Measurements from ENCODE around the gene SMIM33. TPM values are rescaled to one million over a fixed set of nuclear protein-coding genes. Genes with fewer than 3 reads are reported as not detected.

The SMIM33 gene
- polyA plus RNA-seq, 1 of the 3 experiments (the other 2 are of a cell fraction) = not detected

DNA sequence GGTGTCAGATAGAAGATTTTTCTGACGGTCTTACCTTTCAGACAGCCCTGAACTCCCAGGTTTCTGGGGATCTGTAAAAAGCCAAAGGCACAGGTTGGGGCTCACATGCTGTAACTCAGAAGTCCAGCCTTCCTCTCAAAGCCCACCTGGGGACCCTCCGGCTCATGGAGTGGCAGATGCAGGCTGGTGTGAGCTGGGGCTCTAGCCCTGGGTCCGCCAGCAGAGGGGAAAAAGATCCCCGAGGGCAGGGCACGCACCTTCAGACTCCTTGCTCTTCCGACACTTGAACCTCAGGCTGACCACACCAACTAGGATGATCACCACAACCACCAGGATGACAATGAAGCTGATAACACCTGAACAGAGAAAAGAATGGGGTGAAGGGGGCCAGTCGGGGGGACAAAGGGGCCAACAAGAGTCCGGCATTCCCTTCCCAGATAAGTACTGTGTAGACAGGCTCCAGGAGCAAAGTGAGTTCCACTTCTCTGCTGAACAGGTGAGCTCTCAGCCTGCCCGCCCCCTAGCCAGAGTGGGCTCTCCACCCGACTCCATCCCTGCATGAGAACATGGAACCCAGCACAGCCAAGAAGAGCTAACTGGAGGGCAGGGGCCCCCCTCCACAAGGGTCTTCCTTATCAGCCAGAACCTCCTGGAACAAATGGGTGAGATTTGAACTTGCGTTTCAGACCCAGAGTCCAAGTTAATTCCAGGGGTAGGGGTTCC lies 16.1 kb upstream of the SMIM33 start:
- Histone ChIP-seq H3K4me3 (ENCODE audit: low read depth in 2 of 2, low read length in 1 of 2) (no peak overlapping the region), H3K4me1 (ENCODE audit: control insufficient read depth in 1 of 2, insufficient read depth in 2 of 2, low read depth in 1 of 2, low read length in 1 of 2) (peaks cover 0 to 9% of the 10 kb centered on the region in 2 experiments; a peak in 3 of 4 replicates), H3F3A (replicated peaks; ENCODE audit: insufficient read depth) (peaks cover 9% of the 10 kb centered on the region), H3K9me2 (no peaks in the 10 kb centered on the region), H3K9ac (no peak overlapping the region), H3K79me2 (ENCODE audit: insufficient read depth) (no peaks in the 10 kb centered on the region), H2AFZ (ENCODE audit: low read depth) (no peak overlapping the region), H4K20me1 (ENCODE audit: insufficient read depth) (no peaks in the 10 kb centered on the region), H3K27ac (ENCODE audit: low read depth in 2 of 2, low read length in 1 of 2) (no peak overlapping the region), H3K9me3 (no peaks in the 10 kb centered on the region), H3K36me3 (replicated peaks in 1 of 2; ENCODE audit: control insufficient read depth in 1 of 2, insufficient read depth in 2 of 2, low read length in 1 of 2) (no peaks in the 10 kb centered on the region), H3K4me2 (no peak overlapping the region), H3K27me3 (ENCODE audit: insufficient read depth) (no peaks in the 10 kb centered on the region)
- CTCF ChIA-PET = interaction anchor here (0.7 to 1.0 kb wide), 2 partner anchors 55 to 63 kb away, joined by 3 to 5 read pairs; no protein-coding TSS in a partner anchor
- WGBS (ENCODE audit: low lambda C conversion rate) = 82% methylated on average over 10 of the region's 11 CpGs
- DNase-seq = no peak
- POLR2A ChIA-PET = no interaction called here
- TF ChIP-seq PBX3 (IDR thresholded peaks at IDR 0.05) (no peak), TEAD4 (IDR thresholded peaks at IDR 0.05; ENCODE audit: borderline replicate concordance, insufficient read depth) (no peak), TCF12 (IDR thresholded peaks at IDR 0.05) (no peak), GATA2 (CRISPR knock-in tag; IDR thresholded peaks at IDR 0.05) (no peak), NFIC (IDR thresholded peaks at IDR 0.05; ENCODE audit: borderline replicate concordance) (no peak), FOXJ3 (CRISPR knock-in tag; IDR thresholded peaks at IDR 0.05) (no peak), GABPA (IDR thresholded peaks at IDR 0.05; ENCODE audit: low read depth) (no peak), YY1 (IDR thresholded peaks at IDR 0.05; ENCODE audit: low read depth) (no peak), MXI1 (IDR thresholded peaks at IDR 0.05; ENCODE audit: low read depth, low read length) (no peak), NRF1 (IDR thresholded peaks at IDR 0.05; ENCODE audit: low read depth, low read length) (no peak), FOXM1 (IDR thresholded peaks at IDR 0.05; ENCODE audit: low read depth) (no peak), ZBTB33 (IDR thresholded peaks at IDR 0.05; ENCODE audit: borderline replicate concordance, low read depth) (no peak), RCOR1 (IDR thresholded peaks at IDR 0.05; ENCODE audit: low read length) (no peak), CHD2 (IDR thresholded peaks at IDR 0.05; ENCODE audit: low read length, partially characterized antibody) (no peak), SMC3 (IDR thresholded peaks at IDR 0.05; ENCODE audit: low read depth, low read length) (no peak), EZH2phosphoT487 (IDR thresholded peaks at IDR 0.05; ENCODE audit: borderline replicate concordance, low read depth) (no peak)
- TF ChIP-seq, protein P1, sequence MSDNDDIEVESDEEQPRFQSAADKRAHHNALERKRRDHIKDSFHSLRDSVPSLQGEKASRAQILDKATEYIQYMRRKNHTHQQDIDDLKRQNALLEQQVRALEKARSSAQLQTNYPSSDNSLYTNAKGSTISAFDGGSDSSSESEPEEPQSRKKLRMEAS (IDR thresholded peaks at IDR 0.05; ENCODE audit: low read depth) = no peak
- TF ChIP-seq, protein P2, sequence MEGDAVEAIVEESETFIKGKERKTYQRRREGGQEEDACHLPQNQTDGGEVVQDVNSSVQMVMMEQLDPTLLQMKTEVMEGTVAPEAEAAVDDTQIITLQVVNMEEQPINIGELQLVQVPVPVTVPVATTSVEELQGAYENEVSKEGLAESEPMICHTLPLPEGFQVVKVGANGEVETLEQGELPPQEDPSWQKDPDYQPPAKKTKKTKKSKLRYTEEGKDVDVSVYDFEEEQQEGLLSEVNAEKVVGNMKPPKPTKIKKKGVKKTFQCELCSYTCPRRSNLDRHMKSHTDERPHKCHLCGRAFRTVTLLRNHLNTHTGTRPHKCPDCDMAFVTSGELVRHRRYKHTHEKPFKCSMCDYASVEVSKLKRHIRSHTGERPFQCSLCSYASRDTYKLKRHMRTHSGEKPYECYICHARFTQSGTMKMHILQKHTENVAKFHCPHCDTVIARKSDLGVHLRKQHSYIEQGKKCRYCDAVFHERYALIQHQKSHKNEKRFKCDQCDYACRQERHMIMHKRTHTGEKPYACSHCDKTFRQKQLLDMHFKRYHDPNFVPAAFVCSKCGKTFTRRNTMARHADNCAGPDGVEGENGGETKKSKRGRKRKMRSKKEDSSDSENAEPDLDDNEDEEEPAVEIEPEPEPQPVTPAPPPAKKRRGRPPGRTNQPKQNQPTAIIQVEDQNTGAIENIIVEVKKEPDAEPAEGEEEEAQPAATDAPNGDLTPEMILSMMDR (IDR thresholded peaks at IDR 0.05) = no peak
- TF ChIP-seq, protein P3, sequence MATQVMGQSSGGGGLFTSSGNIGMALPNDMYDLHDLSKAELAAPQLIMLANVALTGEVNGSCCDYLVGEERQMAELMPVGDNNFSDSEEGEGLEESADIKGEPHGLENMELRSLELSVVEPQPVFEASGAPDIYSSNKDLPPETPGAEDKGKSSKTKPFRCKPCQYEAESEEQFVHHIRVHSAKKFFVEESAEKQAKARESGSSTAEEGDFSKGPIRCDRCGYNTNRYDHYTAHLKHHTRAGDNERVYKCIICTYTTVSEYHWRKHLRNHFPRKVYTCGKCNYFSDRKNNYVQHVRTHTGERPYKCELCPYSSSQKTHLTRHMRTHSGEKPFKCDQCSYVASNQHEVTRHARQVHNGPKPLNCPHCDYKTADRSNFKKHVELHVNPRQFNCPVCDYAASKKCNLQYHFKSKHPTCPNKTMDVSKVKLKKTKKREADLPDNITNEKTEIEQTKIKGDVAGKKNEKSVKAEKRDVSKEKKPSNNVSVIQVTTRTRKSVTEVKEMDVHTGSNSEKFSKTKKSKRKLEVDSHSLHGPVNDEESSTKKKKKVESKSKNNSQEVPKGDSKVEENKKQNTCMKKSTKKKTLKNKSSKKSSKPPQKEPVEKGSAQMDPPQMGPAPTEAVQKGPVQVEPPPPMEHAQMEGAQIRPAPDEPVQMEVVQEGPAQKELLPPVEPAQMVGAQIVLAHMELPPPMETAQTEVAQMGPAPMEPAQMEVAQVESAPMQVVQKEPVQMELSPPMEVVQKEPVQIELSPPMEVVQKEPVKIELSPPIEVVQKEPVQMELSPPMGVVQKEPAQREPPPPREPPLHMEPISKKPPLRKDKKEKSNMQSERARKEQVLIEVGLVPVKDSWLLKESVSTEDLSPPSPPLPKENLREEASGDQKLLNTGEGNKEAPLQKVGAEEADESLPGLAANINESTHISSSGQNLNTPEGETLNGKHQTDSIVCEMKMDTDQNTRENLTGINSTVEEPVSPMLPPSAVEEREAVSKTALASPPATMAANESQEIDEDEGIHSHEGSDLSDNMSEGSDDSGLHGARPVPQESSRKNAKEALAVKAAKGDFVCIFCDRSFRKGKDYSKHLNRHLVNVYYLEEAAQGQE (IDR thresholded peaks at IDR 0.05; ENCODE audit: low read depth, low read length) = no peak
